T-helper 17 cell (primary cell): ENCODE measurements around the gene PLCH1. TPM values are rescaled to one million over a fixed set of nuclear protein-coding genes. Genes with fewer than 3 reads are reported as not detected.

Experiments used
- ATAC-seq: fragments of 150-1000 bp; cut with Tn5 transposase; 2 replicates; pipeline ENCODE4 v1.10.0; 2021; ENCODE audit warnings: mild to moderate bottlenecking, moderate library complexity
- DNase-seq, 3 donors: peaks; one replicate each; pipeline versions ENCODE4 v3.0.0 to v3.0.0-alpha.2; 2020 to 2021
- H3K9me3 ChIP-seq: one replicate; pipeline ENCODE4 v1.7.0; 2013; ENCODE audit warnings: low read length, mild to moderate bottlenecking; ENCODE audit not compliant: control insufficient read depth, poor library complexity, severe bottlenecking
- H3K27ac Mint-ChIP-seq: one replicate; pipeline ENCODE4 v1.8.0; 2022; ENCODE audit warnings: mild to moderate bottlenecking, moderate library complexity, mixed read lengths
- H3K27me3 Mint-ChIP-seq: one replicate; pipeline ENCODE4 v1.8.0; 2022; ENCODE audit warnings: mixed read lengths
- H3K36me3 Mint-ChIP-seq: one replicate; pipeline ENCODE4 v1.8.0; 2022; ENCODE audit warnings: low read depth, mixed read lengths
- H3K4me1 Mint-ChIP-seq: one replicate; pipeline ENCODE4 v1.8.0; 2022; ENCODE audit warnings: mild to moderate bottlenecking, mixed read lengths
- H3K4me3 Mint-ChIP-seq: one replicate; pipeline ENCODE4 v1.8.0; 2022; ENCODE audit warnings: mild to moderate bottlenecking, moderate library complexity, mixed read lengths
- total RNA-seq, 4 donors: library from RNA in 2 of 4; stranded (reverse) in 2 of 4; gene quantifications; one replicate each; pipeline ENCODE4 v1.2.3 and lab custom pipeline; 2022 to 2026

PLCH1 gene
- total RNA-seq, 2 donors from 2014 or later = 0.15 to 0.83 TPM

DNA sequence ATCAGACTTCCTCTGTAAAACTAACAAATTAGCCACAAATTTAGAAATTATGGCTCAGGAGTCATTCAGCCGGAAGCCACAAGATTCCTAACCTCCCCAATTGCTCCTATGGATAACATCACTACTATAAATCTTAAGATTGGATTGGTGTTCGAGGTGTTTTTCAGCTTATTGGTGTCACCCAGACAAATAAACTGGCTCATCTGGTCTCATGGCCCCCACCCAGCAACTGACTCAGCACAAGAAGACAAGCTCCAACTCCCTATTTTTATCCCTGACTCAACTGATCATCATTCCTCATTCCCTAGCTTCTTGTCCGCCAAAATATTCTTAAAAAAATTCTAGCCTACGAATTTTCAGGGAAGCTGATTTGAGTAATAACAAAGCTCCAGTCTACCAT is 316.3 kb downstream of the PLCH1 start:
- Mint-ChIP-seq H3K36me3 (no peaks in the 10 kb centered on the region), H3K4me1 (no peaks in the 10 kb centered on the region), H3K27me3 (no peaks in the 10 kb centered on the region), H3K27ac (no peak overlapping the region), H3K4me3 (no peak overlapping the region)
- DNase-seq = no peak
- ATAC-seq = no peak
- no peaks in the 10 kb centered on the region for H3K9me3 ChIP-seq

GRCh38 chr3:155426524-155427230 is 318.2 kb downstream of the PLCH1 start:
- ATAC-seq (no peak), DNase-seq (no peak)
- H3K4me3 Mint-ChIP-seq = no peak overlapping the region
- no peaks in the 10 kb centered on the region for H3K4me1 Mint-ChIP-seq
- H3K9me3 ChIP-seq = no peaks in the 10 kb centered on the region
- H3K27ac Mint-ChIP-seq = no peak overlapping the region
- H3K36me3 Mint-ChIP-seq = peaks cover 1% of the 10 kb centered on the region
- H3K27me3 Mint-ChIP-seq = peaks cover 7% of the 10 kb centered on the region

DNA sequence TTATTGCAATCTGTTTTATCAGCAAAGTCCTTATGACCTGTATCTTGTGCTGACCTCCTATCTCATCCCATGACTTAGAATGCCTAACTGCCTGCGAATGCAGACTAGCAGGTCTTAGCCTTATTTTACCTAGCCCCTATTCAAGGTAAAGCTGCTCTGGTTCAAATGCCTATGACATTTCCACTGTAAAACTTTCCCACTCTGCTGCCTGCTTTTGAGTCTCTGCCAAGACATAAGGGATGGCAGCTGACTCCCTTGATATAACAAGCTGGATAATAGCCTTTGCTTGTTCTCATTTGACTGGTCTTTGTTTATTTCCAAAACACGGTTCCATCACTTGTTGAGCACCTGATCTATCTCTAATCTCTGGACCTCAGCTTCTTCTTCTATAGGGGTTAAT is 319.5 kb downstream of the PLCH1 start:
- peaks cover 8% of the 10 kb centered on the region for H3K27me3 Mint-ChIP-seq
- H3K36me3 Mint-ChIP-seq = peaks cover 2% of the 10 kb centered on the region
- H3K4me3 Mint-ChIP-seq = no peak overlapping the region
- DNase-seq (no peak), ATAC-seq (no peak)
- H3K27ac Mint-ChIP-seq = no peak overlapping the region
- no peaks in the 10 kb centered on the region for H3K9me3 ChIP-seq
- no peaks in the 10 kb centered on the region for H3K4me1 Mint-ChIP-seq

DNA sequence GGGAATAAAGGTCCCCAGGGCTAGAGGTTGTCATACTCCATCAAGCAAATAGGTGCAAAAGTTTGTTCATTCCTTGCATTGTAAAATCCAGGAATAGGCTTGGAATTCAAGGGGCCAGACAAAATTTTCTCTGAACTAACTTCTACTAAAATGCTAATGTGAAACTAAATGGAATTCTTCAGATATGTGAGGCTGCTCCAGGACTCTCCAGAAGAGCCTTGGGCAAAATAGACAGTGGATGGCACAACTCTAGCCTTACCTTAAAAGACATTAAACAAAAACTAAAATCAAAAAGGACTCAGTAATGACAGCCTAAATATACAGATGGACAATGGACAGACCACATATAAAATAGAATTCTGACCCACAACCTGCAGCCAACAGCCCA is 320.6 kb downstream of the PLCH1 start:
- no peak overlapping the region for H3K4me3 Mint-ChIP-seq
- no peaks in the 10 kb centered on the region for H3K4me1 Mint-ChIP-seq
- no peak overlapping the region for H3K27ac Mint-ChIP-seq
- H3K9me3 ChIP-seq = peaks cover 3% of the 10 kb centered on the region
- peaks cover 8% of the 10 kb centered on the region for H3K27me3 Mint-ChIP-seq
- peaks cover 2% of the 10 kb centered on the region for H3K36me3 Mint-ChIP-seq
- DNase-seq = no peak
- no peak for ATAC-seq

DNA sequence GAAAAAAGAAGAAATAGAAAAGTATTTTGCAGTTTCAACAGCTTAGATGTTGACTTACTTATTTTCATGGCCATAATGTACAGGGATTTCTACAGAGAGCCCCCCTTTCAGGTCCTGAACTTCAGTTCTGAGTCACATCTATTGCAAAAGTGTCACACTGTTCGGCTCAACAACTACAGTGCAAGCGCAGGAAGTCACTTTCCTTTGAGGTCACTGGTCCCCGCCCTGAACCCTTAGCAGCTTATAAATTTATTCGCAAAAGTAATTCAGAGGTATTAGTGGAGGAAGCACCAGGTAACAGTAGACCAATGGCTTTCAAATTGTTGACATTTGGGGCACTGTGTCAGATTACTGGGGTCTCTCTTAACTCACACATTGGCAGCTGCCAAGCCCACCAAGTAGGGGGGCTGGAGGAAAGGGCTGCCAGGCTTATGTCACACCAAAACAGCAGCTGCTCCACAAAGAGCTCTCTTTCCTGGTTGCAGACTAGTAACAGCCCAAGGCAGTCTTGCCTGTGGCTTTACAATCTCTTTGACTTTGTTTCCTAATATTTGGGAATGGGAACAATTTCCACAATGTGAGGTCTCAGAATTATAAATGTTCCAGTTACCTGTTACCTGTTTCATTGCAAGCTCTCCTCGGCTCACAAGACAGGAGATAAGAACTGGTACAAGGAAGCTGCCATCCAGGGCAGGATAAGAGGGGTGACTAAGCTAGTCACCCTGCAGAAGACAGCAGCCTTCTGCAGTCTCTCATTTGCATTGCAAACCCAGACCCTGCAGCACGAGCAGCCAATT is 321.1 kb downstream of the PLCH1 start:
- H3K27ac Mint-ChIP-seq = no peak overlapping the region
- H3K27me3 Mint-ChIP-seq = peaks cover 8% of the 10 kb centered on the region
- DNase-seq = no peak
- no peaks in the 10 kb centered on the region for H3K4me1 Mint-ChIP-seq
- H3K9me3 ChIP-seq = peaks cover 3% of the 10 kb centered on the region
- no peak for ATAC-seq
- no peak overlapping the region for H3K4me3 Mint-ChIP-seq
- peaks cover 2% of the 10 kb centered on the region for H3K36me3 Mint-ChIP-seq

DNA sequence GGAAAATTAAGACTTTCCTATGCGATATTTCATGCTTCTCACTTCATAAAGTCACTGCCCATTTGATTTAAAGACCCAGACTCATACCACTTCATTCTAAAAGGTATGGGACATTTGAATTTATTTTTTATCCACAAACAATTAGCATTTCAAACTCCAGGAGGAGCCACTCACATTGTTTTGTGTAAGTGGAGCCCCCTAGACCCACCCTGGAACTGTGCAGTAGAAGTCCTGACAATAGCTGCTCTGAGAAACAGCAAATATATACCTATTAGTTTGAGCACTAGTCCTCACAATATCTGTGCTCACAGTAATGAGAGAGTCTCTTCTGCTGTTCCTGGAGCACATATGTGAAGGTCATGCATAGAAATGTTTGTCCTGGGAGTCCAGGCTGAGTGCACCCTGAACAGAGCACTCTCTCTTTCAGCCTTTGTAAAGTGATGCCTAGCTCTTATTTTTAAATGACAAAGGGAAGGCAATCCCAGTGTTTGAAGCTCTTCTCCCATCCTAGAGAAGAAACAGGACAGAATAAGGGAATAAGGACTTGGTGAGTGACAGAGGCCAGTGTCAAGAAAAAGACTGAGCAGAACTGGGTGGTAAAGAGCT is 323.9 kb downstream of the PLCH1 start:
- H3K4me1 Mint-ChIP-seq = no peaks in the 10 kb centered on the region
- ATAC-seq = no peak

GRCh38 chr3:155420406-155420805 is 324.5 kb downstream of the PLCH1 start:
- H3K4me1 Mint-ChIP-seq = no peaks in the 10 kb centered on the region
- H3K27ac Mint-ChIP-seq = no peak overlapping the region
- H3K36me3 Mint-ChIP-seq = peaks cover 2% of the 10 kb centered on the region
- no peak overlapping the region for H3K4me3 Mint-ChIP-seq
- peaks cover 15% of the 10 kb centered on the region for H3K27me3 Mint-ChIP-seq
- ATAC-seq = no peak
- DNase-seq = no peak
- H3K9me3 ChIP-seq = peaks cover 3% of the 10 kb centered on the region

More for the DNA sequence above, 323.9 kb downstream of the PLCH1 start:
- Mint-ChIP-seq H3K27me3 (peaks cover 15% of the 10 kb centered on the region), H3K4me3 (no peak overlapping the region), H3K36me3 (peaks cover 2% of the 10 kb centered on the region), H3K27ac (no peak overlapping the region)
- no peak for DNase-seq
- peaks cover 3% of the 10 kb centered on the region for H3K9me3 ChIP-seq

DNA sequence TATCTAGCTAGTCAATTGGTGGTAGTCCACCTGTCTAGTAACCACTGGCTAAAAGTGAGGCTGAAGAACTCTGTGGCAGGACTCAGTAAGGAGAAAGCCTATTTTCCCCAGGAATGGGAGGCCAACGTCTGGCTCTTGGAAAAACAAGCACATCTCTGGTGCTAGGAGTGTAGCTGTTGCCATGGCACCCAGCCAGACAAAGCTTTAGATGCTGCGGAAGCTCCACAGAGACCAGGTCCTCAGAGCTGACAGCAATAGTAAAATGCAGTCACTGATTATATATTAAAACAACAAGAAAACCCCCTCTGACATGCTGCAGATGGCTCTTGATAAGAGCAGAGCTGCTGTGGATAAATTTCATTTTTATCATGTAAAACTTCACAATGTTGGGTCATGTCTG is 326.5 kb downstream of the PLCH1 start:
- no peaks in the 10 kb centered on the region for H3K4me1 Mint-ChIP-seq
- no peak overlapping the region for H3K4me3 Mint-ChIP-seq
- no peak for DNase-seq
- H3K27ac Mint-ChIP-seq = no peak overlapping the region
- H3K36me3 Mint-ChIP-seq = peaks cover 2% of the 10 kb centered on the region
- peaks cover 3% of the 10 kb centered on the region for H3K9me3 ChIP-seq
- ATAC-seq = no peak
- H3K27me3 Mint-ChIP-seq = peaks cover 15% of the 10 kb centered on the region

- no peaks in the 10 kb centered on the region for H3K4me1 Mint-ChIP-seq
- H3K27ac Mint-ChIP-seq = no peak overlapping the region
- H3K4me3 Mint-ChIP-seq = no peak overlapping the region
- H3K27me3 Mint-ChIP-seq = peaks cover 12% of the 10 kb centered on the region
- ATAC-seq (no peak), DNase-seq (no peak)
- H3K36me3 Mint-ChIP-seq = peaks cover 2% of the 10 kb centered on the region
- peaks cover 3% of the 10 kb centered on the region for H3K9me3 ChIP-seq
Observed at GRCh38 chr3:155417119-155417517, 327.8 kb downstream of the PLCH1 start.

GRCh38 chr3:155416500-155417118 is 328.3 kb downstream of the PLCH1 start:
- Mint-ChIP-seq H3K27me3 (peaks cover 11% of the 10 kb centered on the region), H3K27ac (no peak overlapping the region), H3K4me1 (no peaks in the 10 kb centered on the region), H3K4me3 (no peak overlapping the region), H3K36me3 (peaks cover under 1% of the 10 kb centered on the region)
- H3K9me3 ChIP-seq = peaks cover 3% of the 10 kb centered on the region
- DNase-seq (no peak), ATAC-seq (no peak)

DNA sequence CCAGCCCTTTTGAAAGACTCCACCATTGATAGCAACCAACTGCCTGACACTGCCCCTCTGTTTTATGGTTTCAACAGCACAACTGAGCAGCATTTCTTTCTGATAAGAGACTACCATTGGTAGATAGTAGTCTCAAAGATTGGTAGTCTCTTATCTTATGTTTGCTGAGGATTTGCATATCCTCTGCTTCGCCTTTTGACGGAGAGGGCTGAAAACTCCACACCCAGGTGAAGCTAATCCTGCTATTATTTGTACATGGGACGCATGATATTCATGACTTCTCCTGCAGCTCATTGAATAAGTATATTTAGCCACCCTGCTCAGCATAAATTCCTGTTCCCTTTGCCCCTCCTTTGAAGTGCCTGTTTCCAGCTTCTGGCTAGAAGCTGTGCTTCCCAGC is 332.0 kb downstream of the PLCH1 start:
- no peaks in the 10 kb centered on the region for H3K9me3 ChIP-seq
- Mint-ChIP-seq H3K4me1 (no peaks in the 10 kb centered on the region), H3K27ac (no peak overlapping the region), H3K27me3 (peaks cover 19% of the 10 kb centered on the region), H3K4me3 (no peak overlapping the region), H3K36me3 (no peaks in the 10 kb centered on the region)
- no peak for DNase-seq
- ATAC-seq = no peak

- Mint-ChIP-seq H3K4me1 (no peaks in the 10 kb centered on the region), H3K27ac (no peak overlapping the region), H3K27me3 (peaks cover 18% of the 10 kb centered on the region), H3K36me3 (no peaks in the 10 kb centered on the region), H3K4me3 (no peak overlapping the region)
- DNase-seq (no peak), ATAC-seq (no peak)
- H3K9me3 ChIP-seq = no peaks in the 10 kb centered on the region
Observed at GRCh38 chr3:155411500-155412223, 333.2 kb downstream of the PLCH1 start.

- H3K27ac Mint-ChIP-seq = no peak overlapping the region
- DNase-seq = no peak
- H3K36me3 Mint-ChIP-seq = no peaks in the 10 kb centered on the region
- H3K27me3 Mint-ChIP-seq = peaks cover 12% of the 10 kb centered on the region
- no peak for ATAC-seq
- no peak overlapping the region for H3K4me3 Mint-ChIP-seq
- H3K9me3 ChIP-seq = no peaks in the 10 kb centered on the region
- no peaks in the 10 kb centered on the region for H3K4me1 Mint-ChIP-seq
Observed at GRCh38 chr3:155409336-155409735, 335.5 kb downstream of the PLCH1 start.
